Measurements from ENCODE around the gene ATG9A.
A peak's percentile ranks its signal among the peaks of the same experiment; 100 is the strongest.

ATG9A gene

GRCh38 chr2:219172231-219173154, 56.9 kb downstream of the ATG9A start:
- TF ChIP-seq, protein P1, sequence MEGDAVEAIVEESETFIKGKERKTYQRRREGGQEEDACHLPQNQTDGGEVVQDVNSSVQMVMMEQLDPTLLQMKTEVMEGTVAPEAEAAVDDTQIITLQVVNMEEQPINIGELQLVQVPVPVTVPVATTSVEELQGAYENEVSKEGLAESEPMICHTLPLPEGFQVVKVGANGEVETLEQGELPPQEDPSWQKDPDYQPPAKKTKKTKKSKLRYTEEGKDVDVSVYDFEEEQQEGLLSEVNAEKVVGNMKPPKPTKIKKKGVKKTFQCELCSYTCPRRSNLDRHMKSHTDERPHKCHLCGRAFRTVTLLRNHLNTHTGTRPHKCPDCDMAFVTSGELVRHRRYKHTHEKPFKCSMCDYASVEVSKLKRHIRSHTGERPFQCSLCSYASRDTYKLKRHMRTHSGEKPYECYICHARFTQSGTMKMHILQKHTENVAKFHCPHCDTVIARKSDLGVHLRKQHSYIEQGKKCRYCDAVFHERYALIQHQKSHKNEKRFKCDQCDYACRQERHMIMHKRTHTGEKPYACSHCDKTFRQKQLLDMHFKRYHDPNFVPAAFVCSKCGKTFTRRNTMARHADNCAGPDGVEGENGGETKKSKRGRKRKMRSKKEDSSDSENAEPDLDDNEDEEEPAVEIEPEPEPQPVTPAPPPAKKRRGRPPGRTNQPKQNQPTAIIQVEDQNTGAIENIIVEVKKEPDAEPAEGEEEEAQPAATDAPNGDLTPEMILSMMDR (IDR thresholded peaks at IDR 0.05; ENCODE audit: extremely low read depth, missing control alignments), result no peak
- no peak for DNase-seq (ENCODE audit: low spot score)

DNA sequence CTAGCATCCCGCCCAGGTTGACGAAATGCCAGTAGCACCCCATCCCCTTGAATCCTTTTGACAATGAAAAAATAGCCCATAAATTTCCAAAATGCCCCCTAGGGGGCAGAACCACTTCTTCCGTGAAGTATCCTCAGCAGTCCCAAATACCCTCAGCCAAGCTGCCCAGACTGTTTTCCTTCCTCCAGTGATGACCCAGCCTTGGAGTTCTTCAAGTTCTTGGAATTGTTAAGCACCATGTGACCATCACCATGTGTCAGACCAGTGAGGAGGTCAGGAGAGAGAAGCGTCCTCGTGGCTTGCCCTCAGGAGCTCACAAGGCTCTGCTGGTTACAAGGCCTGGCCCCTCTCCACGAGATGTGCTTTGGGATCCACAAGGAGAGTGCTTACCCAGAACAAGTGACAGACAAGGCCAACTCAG, 58.2 kb downstream of the ATG9A start:
- TF ChIP-seq, protein P1 (IDR thresholded peaks at IDR 0.05; ENCODE audit: extremely low read depth, missing control alignments), result peak; percentile 32
- DNase-seq (ENCODE audit: low spot score), result peak; percentile 46

DNA sequence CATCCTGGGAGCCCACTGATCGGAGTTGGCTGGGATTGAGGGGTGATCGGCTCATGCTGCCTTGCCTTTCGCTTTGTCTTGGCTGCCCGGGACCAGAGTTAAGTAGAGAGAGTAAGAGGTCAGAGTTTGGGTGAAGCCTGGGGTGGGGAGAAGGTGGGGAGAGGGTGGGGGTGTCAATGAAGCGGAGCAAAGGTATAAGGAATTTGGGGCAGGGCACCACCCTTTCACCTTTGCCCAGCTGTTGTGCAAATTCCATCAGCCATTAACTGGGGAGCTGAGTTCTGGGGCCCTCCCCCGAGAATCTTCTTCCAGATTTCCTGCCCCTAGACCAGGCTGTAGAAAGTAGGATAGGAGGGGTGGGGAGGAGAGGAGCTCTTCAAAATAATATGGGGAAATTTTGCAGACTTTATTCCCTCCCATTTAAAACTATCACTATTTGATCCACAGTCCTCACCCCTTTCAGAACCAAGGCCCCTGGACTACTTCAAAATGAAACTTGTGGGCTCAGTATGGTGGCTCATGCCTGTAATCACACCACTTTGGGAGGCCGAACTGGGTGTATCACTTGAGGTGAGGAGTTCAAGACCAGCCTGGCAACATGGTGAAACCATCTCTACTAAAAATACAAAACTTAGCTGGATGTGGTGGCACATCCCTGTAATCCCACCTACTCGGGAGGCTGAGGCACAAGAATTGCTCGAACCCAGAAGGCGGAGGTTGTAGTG, 59.3 kb downstream of the ATG9A start, which contains the start of gene SLC23A3:
Gene SLC23A3, minus strand, starts transcription at position 100 of the 725 bp plus-strand sequence. Its CDS starts 45 bp downstream, at position 55.
- no peak for DNase-seq (ENCODE audit: low spot score)
- TF ChIP-seq, protein P1 (IDR thresholded peaks at IDR 0.05; ENCODE audit: extremely low read depth, missing control alignments), result no peak
